Vagina (tissue), 2 donors: Measurements from ENCODE around the gene EML6. TPM values are rescaled to one million over a fixed set of nuclear protein-coding genes. Genes with fewer than 3 reads are reported as not detected.

Experiments
- DNase-seq, 2 donors: peaks; one replicate each; pipeline ENCODE4 v3.0.0-alpha.2; 2017; ENCODE audit errors: extremely low spot score in 2 of 2
- H3K27ac ChIP-seq: fragments of 200-600 bp; sonication (generic); one replicate; pipeline ENCODE4 v1.5.1; 2019
- H3K27me3 ChIP-seq: fragments of 200-600 bp; sonication (generic); one replicate; pipeline ENCODE4 v1.5.1; 2019
- H3K36me3 ChIP-seq, 2 donors: fragments of 200-600 bp; sonication (generic); one replicate each; pipeline ENCODE4 v1.5.1; 2017 to 2019
- H3K4me1 ChIP-seq: fragments of 200-600 bp; sonication (generic); one replicate; pipeline ENCODE4 v1.5.1; 2019
- H3K4me3 ChIP-seq, 2 donors: fragments of 200-600 bp; sonication (generic); 1 replicate in 1 of 2; 2 replicates in 1 of 2; pipeline ENCODE4 v1.5.1; 2016 to 2019
- H3K9me3 ChIP-seq: fragments of 200-600 bp; sonication (generic); one replicate; pipeline ENCODE4 v1.5.1; 2019
- CTCF ChIP-seq, 3 experiments: fragments of 450-650 bp in 2 of 3; fragments of 200-600 bp in 1 of 3; sonication (generic) in 1 of 3; IDR thresholded peaks; one replicate each; pipeline ENCODE4 v1.5.1; 2017 to 2019; ENCODE audit warnings: antibody characterized with exemption in 3 of 3, mild to moderate bottlenecking in 2 of 3, moderate library complexity in 2 of 3
- POLR2A ChIP-seq, 2 donors: fragments of 450-650 bp; IDR thresholded peaks; one replicate each; pipeline ENCODE4 v1.6.1; 2017; ENCODE audit warnings: antibody characterized with exemption in 2 of 2, mild to moderate bottlenecking in 2 of 2, moderate library complexity in 2 of 2
- POLR2AphosphoS5 ChIP-seq, 2 donors: sonication (generic); formaldehyde crosslinking; IDR thresholded peaks; one replicate each; pipeline ENCODE4 v1.9.0; 2017; ENCODE audit warnings: antibody characterized with exemption in 2 of 2, mild to moderate bottlenecking in 2 of 2, low read depth in 1 of 2; ENCODE audit not compliant: insufficient read depth in 1 of 2
- intact Hi-C: fragments of 100-400 bp; cut with DNase I; formaldehyde crosslinking; loops from one replicate; pipeline ENCODE4 v1.15.1; 2023
- total RNA-seq: library from RNA; depleted of rRNA; stranded (reverse); fragments of >200 nt; gene quantifications from one replicate; pipeline ENCODE4 v1.2.3, GENCODE V29; 2016

Gene EML6
- total RNA-seq, 1 donor from 2014 or later = 1.7 TPM

GRCh38 chr2:54947136-54947535, 223.7 kb downstream of the EML6 start:
- peak overlapping the region; percentile 84 for H3K27ac ChIP-seq
- H3K9me3 ChIP-seq = no peaks in the 10 kb centered on the region
- no peaks in the 10 kb centered on the region for H3K36me3 ChIP-seq
- DNase-seq = no peak
- peaks cover 39% of the 10 kb centered on the region for H3K4me1 ChIP-seq
- H3K27me3 ChIP-seq = no peaks in the 10 kb centered on the region
- no peak for TF ChIP-seq POLR2AphosphoS5 (IDR thresholded peaks at IDR 0.05; ENCODE audit: insufficient read depth in 1 of 2, low read depth in 1 of 2)
- TF ChIP-seq CTCF (IDR thresholded peaks at IDR 0.05) = no peak
- TF ChIP-seq POLR2A (IDR thresholded peaks at IDR 0.05) = no peak
- H3K4me3 ChIP-seq = no peak overlapping the region
- intact Hi-C loops = no loop called here

- Histone ChIP-seq H3K4me3 (no peak overlapping the region), H3K27me3 (no peaks in the 10 kb centered on the region), H3K27ac (peak overlapping the region; percentile 84), H3K4me1 (peaks cover 40% of the 10 kb centered on the region), H3K36me3 (no peaks in the 10 kb centered on the region), H3K9me3 (no peaks in the 10 kb centered on the region)
- intact Hi-C loops = no loop called here
- DNase-seq = no peak
- TF ChIP-seq CTCF (IDR thresholded peaks at IDR 0.05) = no peak
- no peak for TF ChIP-seq POLR2A (IDR thresholded peaks at IDR 0.05)
- TF ChIP-seq POLR2AphosphoS5 (IDR thresholded peaks at IDR 0.05; ENCODE audit: insufficient read depth in 1 of 2, low read depth in 1 of 2) = no peak
These were observed 224.2 kb downstream of the EML6 start for GRCh38 chr2:54947646-54948045.

GRCh38 chr2:54948120-54948519, 224.7 kb downstream of the EML6 start:
- TF ChIP-seq POLR2AphosphoS5 (IDR thresholded peaks at IDR 0.05; ENCODE audit: insufficient read depth in 1 of 2, low read depth in 1 of 2) = no peak
- TF ChIP-seq CTCF (IDR thresholded peaks at IDR 0.05) = no peak
- no peak for TF ChIP-seq POLR2A (IDR thresholded peaks at IDR 0.05)
- no peaks in the 10 kb centered on the region for H3K9me3 ChIP-seq
- H3K36me3 ChIP-seq = no peaks in the 10 kb centered on the region
- H3K27me3 ChIP-seq = no peaks in the 10 kb centered on the region
- intact Hi-C loops = no loop called here
- peak overlapping the region; percentile 39 for H3K27ac ChIP-seq
- H3K4me1 ChIP-seq = peaks cover 45% of the 10 kb centered on the region
- H3K4me3 ChIP-seq = no peak overlapping the region
- DNase-seq = no peak

GRCh38 chr2:54949431-54949830, 226.0 kb downstream of the EML6 start:
- peaks cover 47% of the 10 kb centered on the region for H3K4me1 ChIP-seq
- TF ChIP-seq CTCF (IDR thresholded peaks at IDR 0.05) = no peak
- intact Hi-C loops = no loop called here
- H3K36me3 ChIP-seq = no peaks in the 10 kb centered on the region
- H3K9me3 ChIP-seq = no peaks in the 10 kb centered on the region
- H3K27me3 ChIP-seq = no peaks in the 10 kb centered on the region
- no peak overlapping the region for H3K27ac ChIP-seq
- H3K4me3 ChIP-seq = no peak overlapping the region
- DNase-seq = no peak

GRCh38 chr2:54950811-54951210, 227.3 kb downstream of the EML6 start:
- intact Hi-C loops = no loop called here

More at GRCh38 chr2:54950811-54951210, 227.3 kb downstream of the EML6 start:
- Histone ChIP-seq H3K4me3 (no peak overlapping the region), H3K36me3 (no peaks in the 10 kb centered on the region), H3K27me3 (no peaks in the 10 kb centered on the region), H3K9me3 (no peaks in the 10 kb centered on the region), H3K4me1 (peaks cover 43% of the 10 kb centered on the region), H3K27ac (no peak overlapping the region)
- no peak for DNase-seq
- TF ChIP-seq CTCF (IDR thresholded peaks at IDR 0.05) (no peak), POLR2A (IDR thresholded peaks at IDR 0.05) (no peak), POLR2AphosphoS5 (IDR thresholded peaks at IDR 0.05; ENCODE audit: insufficient read depth in 1 of 2, low read depth in 1 of 2) (no peak)
